Measurements from ENCODE around the gene FAAP20. TPM values are rescaled to one million over a fixed set of nuclear protein-coding genes. Genes with fewer than 3 reads are reported as not detected.

FAAP20 gene
- total RNA-seq, 1 experiment from 2014 or later: 119 TPM

- peaks cover 39 to 45% of the 10 kb centered on the region in 2 experiments for H3K4me1 Mint-ChIP-seq
- H3K9ac ChIP-seq (ENCODE audit: extremely low read depth, insufficient read length, low read length): peak overlapping the region; percentile 40
- no peak overlapping the region for H2BK5ac ChIP-seq (ENCODE audit: insufficient read length, low read length)
- H3K27ac ChIP-seq (ENCODE audit: insufficient read length, low read depth, low read length): no peak overlapping the region
- no peak overlapping the region for H4K91ac ChIP-seq (ENCODE audit: insufficient read length, low read depth, low read length)
- H3K4ac ChIP-seq (ENCODE audit: low read depth, low read length): no peak overlapping the region
- no peak overlapping the region for H3K18ac ChIP-seq (ENCODE audit: insufficient read length, low read depth, low read length)
- peaks cover 32% of the 10 kb centered on the region for H3K23me2 ChIP-seq (ENCODE audit: insufficient read length, low read depth, low read length, poor library complexity, severe bottlenecking)
- TF ChIP-seq, protein P1, sequence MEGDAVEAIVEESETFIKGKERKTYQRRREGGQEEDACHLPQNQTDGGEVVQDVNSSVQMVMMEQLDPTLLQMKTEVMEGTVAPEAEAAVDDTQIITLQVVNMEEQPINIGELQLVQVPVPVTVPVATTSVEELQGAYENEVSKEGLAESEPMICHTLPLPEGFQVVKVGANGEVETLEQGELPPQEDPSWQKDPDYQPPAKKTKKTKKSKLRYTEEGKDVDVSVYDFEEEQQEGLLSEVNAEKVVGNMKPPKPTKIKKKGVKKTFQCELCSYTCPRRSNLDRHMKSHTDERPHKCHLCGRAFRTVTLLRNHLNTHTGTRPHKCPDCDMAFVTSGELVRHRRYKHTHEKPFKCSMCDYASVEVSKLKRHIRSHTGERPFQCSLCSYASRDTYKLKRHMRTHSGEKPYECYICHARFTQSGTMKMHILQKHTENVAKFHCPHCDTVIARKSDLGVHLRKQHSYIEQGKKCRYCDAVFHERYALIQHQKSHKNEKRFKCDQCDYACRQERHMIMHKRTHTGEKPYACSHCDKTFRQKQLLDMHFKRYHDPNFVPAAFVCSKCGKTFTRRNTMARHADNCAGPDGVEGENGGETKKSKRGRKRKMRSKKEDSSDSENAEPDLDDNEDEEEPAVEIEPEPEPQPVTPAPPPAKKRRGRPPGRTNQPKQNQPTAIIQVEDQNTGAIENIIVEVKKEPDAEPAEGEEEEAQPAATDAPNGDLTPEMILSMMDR (conservative IDR thresholded peaks at IDR 0.05): no peak
- no peak for DNase-seq
- H2BK15ac ChIP-seq (ENCODE audit: low read depth, low read length): no peak overlapping the region
- peaks cover 3% of the 10 kb centered on the region; the same call in 1 of the 2 replicates for H3K27me3 Mint-ChIP-seq (ENCODE audit: low read depth)
- H2BK120ac ChIP-seq (ENCODE audit: low read depth, low read length, poor library complexity, severe bottlenecking): no peak overlapping the region
- no peak overlapping the region for H4K8ac ChIP-seq (replicated peaks; ENCODE audit: insufficient read length, low read depth, low read length)
- H3K23ac ChIP-seq (ENCODE audit: insufficient read length, low read depth, low read length): no peak overlapping the region
- no peaks in the 10 kb centered on the region for H3K9me3 ChIP-seq (ENCODE audit: control insufficient read depth, low read depth, low read length)
- H3K4me1 ChIP-seq (ENCODE audit: insufficient read depth, low read length): no peaks in the 10 kb centered on the region; the same call in 1 of the 2 replicates
- H3K9me3 Mint-ChIP-seq: no peaks in the 10 kb centered on the region; a peak in 1 of 5 replicates
- H2AFZ ChIP-seq (ENCODE audit: low read length): no peak overlapping the region
- peaks cover 13% of the 10 kb centered on the region for H3K79me1 ChIP-seq (ENCODE audit: insufficient read depth, low read depth, low read length, poor library complexity, severe bottlenecking)
- H4K5ac ChIP-seq (ENCODE audit: insufficient read length, low read depth, low read length): no peak overlapping the region
- peak overlapping the region; percentile 58; the same call in 1 of the 2 replicates for H3K14ac ChIP-seq (ENCODE audit: insufficient read depth, low read length)
- no peak overlapping the region; a peak in 1 of 7 replicates for H3K27ac Mint-ChIP-seq
- H3K27me3 ChIP-seq (ENCODE audit: insufficient read depth, low read length): no peaks in the 10 kb centered on the region
- H3K4me2 ChIP-seq (ENCODE audit: insufficient read depth, insufficient read length, low read length): peak overlapping the region; percentile 65
- peaks cover 58% of the 10 kb centered on the region; the same call in 1 of the 2 replicates for H3K79me2 ChIP-seq (ENCODE audit: insufficient read depth, low read length)
- no peak overlapping the region for H3K56ac ChIP-seq (ENCODE audit: insufficient read length, low read depth, low read length)
- peaks cover 6 to 22% (median 10%) of the 10 kb centered on the region in 3 experiments; a peak in 5 of 7 replicates for H3K36me3 Mint-ChIP-seq (ENCODE audit: insufficient read depth in 1 of 3, low read depth in 3 of 3)
- no peak overlapping the region for H2BK12ac ChIP-seq (ENCODE audit: insufficient read length, low read depth, low read length)
- H2AK5ac ChIP-seq (ENCODE audit: insufficient read length, low read length): no peak overlapping the region
- no CpG with 5 or more reads among the region's 32 CpGs for WGBS (ENCODE audit: extremely low coverage, insufficient read length, low lambda C conversion rate)
- no peaks in the 10 kb centered on the region for H4K20me1 ChIP-seq (ENCODE audit: control insufficient read depth, insufficient read depth, insufficient read length)
- no peak overlapping the region for H2BK20ac ChIP-seq (ENCODE audit: low read depth, low read length, poor library complexity, severe bottlenecking)
- peak overlapping the region; percentile 96 to 97 for H3K4me3 Mint-ChIP-seq
- no peak overlapping the region for H3T11ph ChIP-seq (ENCODE audit: low read length)
Observed at GRCh38 chr1:2229911-2230731, 35.5 kb upstream of the FAAP20 start.

All from H9 (cell line).